OCI-LY3 (cell line): ENCODE measurements around the gene MCAT.

Source experiments
- EZH2phosphoT487 ChIP-seq: fragments of 200-600 bp; shearing (Covaris generic); IDR thresholded peaks from 2 replicates; pipeline ENCODE4 v1.6.1; 2018; ENCODE audit warnings: antibody characterized with exemption, mixed run types, low read depth
- TF ChIP-seq, protein P1 (sequence below): fragments of 200-600, 300-600 bp; sonication (generic); IDR thresholded peaks from 2 replicates; pipeline ENCODE4 v1.5.1; 2014; ENCODE audit warnings: antibody characterized with exemption, low read length, low read depth

DNA sequence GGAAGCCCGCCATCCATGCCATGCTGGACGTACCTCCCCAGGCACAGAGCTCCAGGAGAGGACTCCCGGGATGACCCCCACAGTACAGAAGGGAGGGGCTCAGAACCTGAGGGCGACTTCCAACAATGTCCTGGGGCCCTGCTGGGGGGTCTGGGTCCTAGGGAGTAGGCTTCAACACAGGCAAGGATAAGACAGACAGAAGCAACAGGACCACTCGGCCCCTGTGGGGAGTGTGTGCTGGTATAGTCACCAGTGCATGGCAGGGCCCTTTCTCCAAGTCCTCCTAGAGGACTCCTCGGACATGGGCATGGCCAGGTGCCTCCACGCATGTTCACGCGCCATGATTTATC lies 26.9 kb upstream of the MCAT start:
- TF ChIP-seq, protein P1, sequence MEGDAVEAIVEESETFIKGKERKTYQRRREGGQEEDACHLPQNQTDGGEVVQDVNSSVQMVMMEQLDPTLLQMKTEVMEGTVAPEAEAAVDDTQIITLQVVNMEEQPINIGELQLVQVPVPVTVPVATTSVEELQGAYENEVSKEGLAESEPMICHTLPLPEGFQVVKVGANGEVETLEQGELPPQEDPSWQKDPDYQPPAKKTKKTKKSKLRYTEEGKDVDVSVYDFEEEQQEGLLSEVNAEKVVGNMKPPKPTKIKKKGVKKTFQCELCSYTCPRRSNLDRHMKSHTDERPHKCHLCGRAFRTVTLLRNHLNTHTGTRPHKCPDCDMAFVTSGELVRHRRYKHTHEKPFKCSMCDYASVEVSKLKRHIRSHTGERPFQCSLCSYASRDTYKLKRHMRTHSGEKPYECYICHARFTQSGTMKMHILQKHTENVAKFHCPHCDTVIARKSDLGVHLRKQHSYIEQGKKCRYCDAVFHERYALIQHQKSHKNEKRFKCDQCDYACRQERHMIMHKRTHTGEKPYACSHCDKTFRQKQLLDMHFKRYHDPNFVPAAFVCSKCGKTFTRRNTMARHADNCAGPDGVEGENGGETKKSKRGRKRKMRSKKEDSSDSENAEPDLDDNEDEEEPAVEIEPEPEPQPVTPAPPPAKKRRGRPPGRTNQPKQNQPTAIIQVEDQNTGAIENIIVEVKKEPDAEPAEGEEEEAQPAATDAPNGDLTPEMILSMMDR, result no peak
- TF ChIP-seq EZH2phosphoT487, result no peak
